22Rv1 (cell line): ENCODE measurements around the gene PALM2AKAP2.

Experiments
- H3K27ac ChIP-seq: fragments of 450-650 bp; 2 replicates; pipeline ENCODE4 v1.5.1; 2017
- CTCF ChIP-seq: fragments of 450-650 bp; IDR thresholded peaks from 2 replicates; pipeline ENCODE4 v1.5.1; 2017; ENCODE audit warnings: mild to moderate bottlenecking
- ZFX ChIP-seq: fragments of 450-650 bp; IDR thresholded peaks from 2 replicates; pipeline ENCODE4 v1.6.1; 2017; ENCODE audit warnings: antibody characterized with exemption, borderline replicate concordance

Gene PALM2AKAP2

GRCh38 chr9:109771087-109771486 is 8.9 kb upstream of the PALM2AKAP2 start:
- no peak overlapping the region for H3K27ac ChIP-seq
- TF ChIP-seq CTCF (no peak), ZFX (no peak)

GRCh38 chr9:109771796-109772531 is 8.0 kb upstream of the PALM2AKAP2 start:
- no peak for TF ChIP-seq CTCF
- no peak for TF ChIP-seq ZFX
- H3K27ac ChIP-seq, result no peak overlapping the region

GRCh38 chr9:109775516-109775915 is 4.5 kb upstream of the PALM2AKAP2 start:
- no peak overlapping the region for H3K27ac ChIP-seq
- no peak for TF ChIP-seq ZFX
- no peak for TF ChIP-seq CTCF

- no peak overlapping the region for H3K27ac ChIP-seq
- TF ChIP-seq ZFX (no peak), CTCF (no peak)
Observed at GRCh38 chr9:109776391-109776790, 3.6 kb upstream of the PALM2AKAP2 start.

- no peak overlapping the region for H3K27ac ChIP-seq
- TF ChIP-seq CTCF (no peak), ZFX (no peak)
Observed at GRCh38 chr9:109780453-109781033, 545 bp downstream of the PALM2AKAP2 start.

GRCh38 chr9:109781086-109781485 is 1.1 kb downstream of the PALM2AKAP2 start:
- no peak overlapping the region for H3K27ac ChIP-seq

More at GRCh38 chr9:109781086-109781485, 1.1 kb downstream of the PALM2AKAP2 start:
- TF ChIP-seq CTCF (no peak), ZFX (no peak)
